IPS DF 6.9 (cell line): Measurements from ENCODE around the gene NBR1.
"Not testable (repeated sequence)": the region's sequence is repeated elsewhere in the genome, so short reads cannot be mapped to it uniquely, and the experiment has no call there.

ENCODE experiments used
- DNase-seq: peaks from one replicate; pipeline ENCODE4 v3.0.0-alpha.2; 2013; ENCODE audit warnings: low read depth, low spot score
- H3K27ac ChIP-seq: one replicate; pipeline ENCODE4 v1.5.1; 2013; ENCODE audit warnings: low read length, control low read depth
- H3K27me3 ChIP-seq: 2 replicates; pipeline ENCODE4 v1.6.1; 2013; ENCODE audit warnings: mild to moderate bottlenecking, low read length; ENCODE audit not compliant: control insufficient read depth, insufficient read depth
- H3K36me3 ChIP-seq: 2 replicates; pipeline ENCODE4 v1.6.1; 2013; ENCODE audit warnings: low read length; ENCODE audit not compliant: control insufficient read depth, insufficient read depth
- H3K4me1 ChIP-seq: 2 replicates; pipeline ENCODE4 v1.6.1; 2013; ENCODE audit warnings: low read length; ENCODE audit not compliant: control insufficient read depth, insufficient read depth
- H3K4me3 ChIP-seq: 2 replicates; pipeline ENCODE4 v1.5.1; 2013; ENCODE audit warnings: mild to moderate bottlenecking, low read length
- H3K9me3 ChIP-seq: 2 replicates; pipeline ENCODE4 v1.6.1; 2013; ENCODE audit warnings: low read length, inconsistent platforms; ENCODE audit not compliant: control insufficient read depth, insufficient read depth
- WGBS: extraction: QIAGEN DNeasy Blood & Tissue Kit; methylation state at CpG from one replicate; pipeline ENCODE4 v1.1.7; 2013; ENCODE audit warnings: mixed read lengths, missing lambda C conversion rate; ENCODE audit not compliant: insufficient read length, insufficient coverage; 5-methylcytosine and 5-hydroxymethylcytosine counted together

The NBR1 gene

DNA sequence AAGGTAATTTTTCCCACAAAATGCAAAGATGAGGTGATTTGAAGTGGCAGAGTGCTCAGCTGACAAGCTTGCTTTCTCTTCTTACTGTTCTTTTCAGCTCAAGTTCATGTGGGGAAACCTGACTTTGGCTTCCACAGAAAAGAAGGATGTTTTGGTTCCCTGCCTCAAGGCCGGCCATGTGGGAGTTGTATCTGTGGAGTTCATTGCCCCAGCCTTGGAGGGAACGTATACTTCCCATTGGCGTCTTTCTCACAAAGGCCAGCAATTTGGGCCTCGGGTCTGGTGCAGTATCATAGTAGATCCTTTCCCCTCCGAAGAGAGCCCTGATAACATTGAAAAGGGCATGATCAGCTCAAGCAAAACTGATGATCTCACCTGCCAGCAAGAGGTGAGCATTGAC, 22.2 kb downstream of the NBR1 start:
- WGBS = no CpG with 5 or more reads among the region's 5 CpGs
- H3K4me1 ChIP-seq = no peaks in the 10 kb centered on the region
- no peak for DNase-seq
- H3K36me3 ChIP-seq = peaks cover 35% of the 10 kb centered on the region; the same call in 1 of the 2 replicates
- H3K27me3 ChIP-seq = no peaks in the 10 kb centered on the region
- H3K27ac ChIP-seq = no peak overlapping the region
- no peaks in the 10 kb centered on the region for H3K9me3 ChIP-seq
- no peak overlapping the region for H3K4me3 ChIP-seq

DNA sequence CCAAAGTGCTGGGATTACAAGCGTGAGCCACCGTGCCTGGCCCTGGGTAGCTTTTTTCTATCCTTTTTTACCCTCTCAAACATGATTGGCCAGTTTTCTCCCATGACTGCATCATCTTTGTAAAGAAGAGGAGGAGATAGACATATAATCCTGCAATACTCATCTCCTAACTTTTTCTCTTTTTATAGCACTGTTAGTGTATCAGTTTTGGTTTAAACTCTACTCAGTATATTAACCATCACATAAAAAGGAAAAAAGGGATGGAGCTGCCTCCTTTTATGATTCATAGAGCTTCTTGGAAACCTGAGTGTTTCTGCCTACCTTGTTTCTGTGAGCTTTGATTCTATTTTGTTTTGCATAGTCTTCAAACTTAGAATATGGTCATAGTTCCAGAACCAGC, 28.6 kb downstream of the NBR1 start:
- no CpG with 5 or more reads among the region's 2 CpGs for WGBS
- peaks cover 18% of the 10 kb centered on the region for H3K36me3 ChIP-seq
- no peak for DNase-seq
- H3K27ac ChIP-seq = no peak overlapping the region
- no peaks in the 10 kb centered on the region for H3K27me3 ChIP-seq
- H3K4me1 ChIP-seq = no peaks in the 10 kb centered on the region
- no peak overlapping the region for H3K4me3 ChIP-seq
- no peaks in the 10 kb centered on the region for H3K9me3 ChIP-seq

DNA sequence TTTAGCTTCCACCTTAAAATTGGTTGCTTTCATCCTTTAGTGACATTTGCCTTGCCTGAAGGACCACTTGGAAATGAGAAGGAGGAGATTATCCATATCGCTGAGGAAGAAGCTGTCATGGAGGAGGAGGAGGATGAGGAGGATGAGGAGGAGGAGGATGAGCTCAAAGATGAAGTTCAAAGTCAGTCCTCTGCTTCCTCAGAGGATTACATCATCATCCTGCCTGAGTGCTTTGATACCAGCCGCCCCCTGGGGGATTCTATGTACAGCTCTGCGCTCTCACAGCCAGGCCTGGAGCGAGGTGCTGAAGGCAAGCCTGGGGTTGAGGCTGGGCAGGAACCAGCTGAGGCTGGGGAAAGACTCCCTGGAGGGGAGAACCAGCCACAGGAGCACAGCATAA, 29.1 kb downstream of the NBR1 start:
- no peak overlapping the region for H3K4me3 ChIP-seq
- H3K27me3 ChIP-seq = no peaks in the 10 kb centered on the region
- no peaks in the 10 kb centered on the region for H3K9me3 ChIP-seq
- no CpG with 5 or more reads among the region's 4 CpGs for WGBS
- DNase-seq = no peak
- H3K27ac ChIP-seq = no peak overlapping the region
- H3K36me3 ChIP-seq = peaks cover 17% of the 10 kb centered on the region
- H3K4me1 ChIP-seq = no peaks in the 10 kb centered on the region

DNA sequence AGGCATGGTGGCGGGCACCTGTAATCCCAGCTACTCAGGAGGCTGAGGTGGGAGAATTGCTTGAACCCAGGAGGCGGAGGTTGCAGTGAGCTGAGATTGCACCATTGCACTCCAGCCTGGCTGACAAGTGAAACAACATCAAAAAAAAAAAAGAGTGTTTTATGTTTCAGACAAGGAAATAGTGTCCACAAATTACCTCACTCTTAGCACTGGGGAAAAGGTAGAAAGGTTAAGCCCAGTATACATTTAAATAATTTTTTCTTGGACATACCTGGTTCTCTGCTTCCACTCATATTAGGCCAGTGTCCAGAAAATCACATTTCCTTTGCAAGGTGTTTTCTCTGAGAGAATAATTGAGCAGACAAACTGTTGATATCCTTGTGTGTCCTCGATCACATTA, 32.0 kb downstream of the NBR1 start:
- not testable (repeated sequence) for H3K4me3 ChIP-seq, H3K9me3 ChIP-seq, DNase-seq, H3K27ac ChIP-seq, H3K4me1 ChIP-seq, H3K27me3 ChIP-seq, H3K36me3 ChIP-seq
- WGBS = no CpG with 5 or more reads among the region's 3 CpGs

DNA sequence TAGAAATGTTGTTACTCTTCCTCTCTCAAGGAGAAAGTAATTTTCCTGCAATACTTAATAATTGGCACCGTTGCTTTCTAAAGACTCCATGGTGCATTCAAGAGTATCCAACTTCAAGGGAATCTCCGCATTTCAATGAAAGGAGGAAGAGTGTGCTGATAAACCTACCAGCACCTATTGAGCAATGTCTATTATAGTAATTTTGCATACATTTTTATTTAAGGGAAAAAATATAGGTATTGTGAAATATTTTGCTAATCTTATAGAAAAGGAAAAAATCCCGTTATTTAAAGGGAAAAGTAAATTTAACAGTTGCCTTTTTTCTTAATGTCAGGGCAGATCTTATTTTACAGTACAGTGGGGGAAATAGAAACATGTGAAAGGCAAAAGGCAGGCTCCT, 39.6 kb downstream of the NBR1 start:
- Histone ChIP-seq H3K27ac (no peak overlapping the region), H3K4me3 (no peak overlapping the region), H3K36me3 (no peaks in the 10 kb centered on the region; the same call in 1 of the 2 replicates), H3K9me3 (no peaks in the 10 kb centered on the region), H3K4me1 (peaks cover 3% of the 10 kb centered on the region; the same call in 1 of the 2 replicates), H3K27me3 (no peaks in the 10 kb centered on the region)
- 100% methylated on average over 1 of the region's 3 CpGs for WGBS
- DNase-seq = no peak

DNA sequence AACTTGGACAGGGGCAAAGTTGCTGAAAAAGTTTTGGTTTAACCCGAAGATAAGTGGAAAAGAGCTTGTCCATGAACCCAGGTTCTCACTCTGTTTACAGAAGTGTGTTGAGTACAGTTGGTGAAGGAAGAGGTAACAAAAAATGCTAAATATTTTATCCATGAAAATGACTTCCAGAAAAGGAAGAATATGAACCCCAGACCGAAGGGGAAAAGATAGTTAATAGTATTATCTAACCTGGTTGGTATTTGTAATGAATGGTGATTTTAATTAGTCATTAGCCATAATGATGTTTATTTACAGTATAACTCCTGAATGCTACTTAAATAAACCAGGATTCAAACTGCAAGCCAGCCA, 40.1 kb downstream of the NBR1 start:
- DNase-seq = no peak
- no peaks in the 10 kb centered on the region; the same call in 1 of the 2 replicates for H3K36me3 ChIP-seq
- WGBS = no CpG with 5 or more reads among the region's 2 CpGs
- H3K4me3 ChIP-seq = peak overlapping the region; percentile 61; the same call in 1 of the 2 replicates
- H3K4me1 ChIP-seq = peaks cover 3% of the 10 kb centered on the region; the same call in 1 of the 2 replicates
- no peaks in the 10 kb centered on the region for H3K9me3 ChIP-seq
- H3K27ac ChIP-seq = no peak overlapping the region
- H3K27me3 ChIP-seq = no peaks in the 10 kb centered on the region

DNA sequence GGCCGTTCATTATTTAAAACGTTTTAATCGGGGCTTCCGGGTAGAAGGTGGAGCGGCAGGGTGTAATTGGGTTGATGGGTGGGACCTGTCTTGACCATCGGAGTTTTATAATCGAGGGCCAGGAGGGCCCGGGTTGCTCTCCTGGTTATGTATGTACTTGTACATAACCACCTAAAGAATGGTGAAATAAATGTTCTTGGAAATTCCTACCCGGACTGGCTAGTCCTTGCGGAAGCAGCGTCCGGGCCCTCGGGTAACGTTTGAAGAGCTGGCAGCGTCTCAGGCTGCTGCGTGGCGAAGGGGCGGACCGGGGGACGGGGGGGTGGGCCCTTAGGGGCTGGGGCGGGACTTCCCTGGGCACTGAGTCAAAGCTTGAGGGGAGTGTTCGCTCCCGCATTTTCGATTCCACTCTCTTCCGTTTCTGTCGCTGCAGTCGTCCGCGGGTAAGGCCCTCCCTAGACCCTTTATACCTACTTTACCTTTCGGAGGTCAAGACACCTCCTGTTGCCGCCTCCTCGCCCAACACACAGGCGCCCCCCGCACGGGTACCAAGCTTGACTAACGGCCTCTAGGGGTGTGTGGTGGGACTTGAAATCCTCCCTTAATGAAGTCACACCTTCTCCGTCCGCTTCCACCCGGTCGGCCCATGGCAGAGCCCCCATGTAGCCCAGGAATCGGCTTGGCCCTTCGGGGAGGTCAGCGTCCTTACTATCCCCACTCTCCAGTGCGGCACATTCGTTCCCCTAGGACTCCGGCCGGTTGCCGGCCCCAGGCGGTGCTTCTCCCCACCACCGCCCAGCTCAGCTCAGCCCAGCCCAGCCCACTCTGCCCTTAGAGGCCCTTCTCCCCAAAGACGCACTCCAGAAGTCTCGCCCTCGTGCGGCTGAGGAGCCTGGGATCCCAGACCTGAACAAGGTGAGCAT, 40.7 kb downstream of the NBR1 start, which contains the start of gene TMEM106A:
TMEM106A (plus strand) TSS at position 396 of the 923 bp plus-strand sequence. CDS start 1,167 bp downstream, outside the sequence.
- H3K27ac ChIP-seq = no peak within 1 kb of the TSS
- peak; percentile 33 for DNase-seq
- H3K27me3 ChIP-seq = no peaks in the 10 kb centered on the region
- no peaks in the 10 kb centered on the region for H3K9me3 ChIP-seq
- WGBS = no CpG with 5 or more reads among the region's 54 CpGs
- H3K4me1 ChIP-seq = peaks cover 3% of the 10 kb centered on the region; the same call in 1 of the 2 replicates
- peak within 1 kb of the TSS; percentile 61; the same call in 1 of the 2 replicates for H3K4me3 ChIP-seq
- no peaks in the 10 kb centered on the region; the same call in 1 of the 2 replicates for H3K36me3 ChIP-seq

DNA sequence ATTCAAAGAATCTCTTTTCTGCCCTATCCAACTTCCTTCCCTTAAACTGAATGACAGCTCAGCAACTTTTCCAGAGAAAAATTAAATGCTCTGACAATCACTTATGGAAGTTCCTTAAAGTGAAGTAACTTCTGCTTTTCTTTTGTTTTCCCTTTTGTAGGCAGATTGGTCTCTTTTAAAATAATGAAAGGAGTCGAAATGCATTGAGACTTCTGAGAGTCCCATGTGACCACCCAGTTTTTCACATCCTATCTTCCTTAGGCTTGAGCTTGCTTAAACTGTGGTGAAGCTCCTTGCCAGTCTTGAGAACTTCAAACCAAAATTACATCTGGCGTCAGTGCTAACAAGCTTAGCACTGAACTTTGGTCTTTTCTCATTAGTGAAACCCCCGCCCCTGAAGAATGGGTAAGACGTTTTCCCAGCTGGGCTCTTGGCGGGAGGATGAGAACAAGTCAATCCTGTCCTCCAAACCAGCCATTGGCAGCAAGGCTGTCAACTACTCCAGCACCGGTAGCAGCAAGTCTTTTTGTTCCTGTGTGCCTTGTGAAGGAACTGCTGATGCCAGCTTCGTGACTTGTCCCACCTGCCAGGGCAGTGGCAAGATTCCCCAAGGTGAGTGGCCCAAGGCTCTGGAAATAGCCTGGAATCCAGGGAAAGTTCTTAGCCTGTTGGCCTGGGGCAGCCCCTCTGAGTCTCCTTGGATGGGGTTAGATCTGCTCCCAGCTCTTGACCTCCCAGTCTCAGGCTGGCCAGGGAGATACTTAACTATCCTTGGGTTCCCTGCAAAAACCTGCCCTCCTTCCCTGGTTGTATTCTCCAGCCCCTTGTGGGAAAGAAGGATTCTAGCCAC, 41.9 kb downstream of the NBR1 start:
- Histone ChIP-seq H3K27ac (no peak overlapping the region), H3K4me3 (no peak overlapping the region), H3K4me1 (peaks cover 3% of the 10 kb centered on the region; the same call in 1 of the 2 replicates), H3K36me3 (no peaks in the 10 kb centered on the region; the same call in 1 of the 2 replicates), H3K27me3 (no peaks in the 10 kb centered on the region), H3K9me3 (no peaks in the 10 kb centered on the region)
- WGBS = no CpG with 5 or more reads among the region's 7 CpGs
- DNase-seq = no peak

DNA sequence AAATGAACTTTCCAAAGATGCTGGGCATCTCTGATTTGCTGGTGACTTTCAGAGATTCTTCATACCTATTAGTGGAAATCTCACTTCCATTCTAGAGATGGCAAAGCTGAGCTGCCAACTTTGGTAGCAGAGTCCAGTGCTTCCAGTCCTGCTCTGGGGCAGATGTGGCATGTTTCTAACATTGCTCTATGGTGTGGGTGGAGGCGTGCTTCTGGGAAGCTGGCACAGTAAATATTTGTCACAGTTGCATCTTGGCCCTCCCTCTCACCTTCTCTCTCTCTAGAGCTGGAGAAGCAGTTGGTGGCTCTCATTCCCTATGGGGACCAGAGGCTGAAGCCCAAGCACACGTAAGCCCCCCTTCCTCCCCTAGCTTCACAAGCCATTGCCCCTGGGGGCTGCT, 42.5 kb downstream of the NBR1 start:
- Histone ChIP-seq H3K27ac (no peak overlapping the region), H3K9me3 (no peaks in the 10 kb centered on the region), H3K36me3 (no peaks in the 10 kb centered on the region), H3K27me3 (no peaks in the 10 kb centered on the region), H3K4me1 (peaks cover 3% of the 10 kb centered on the region; the same call in 1 of the 2 replicates), H3K4me3 (no peak overlapping the region)
- no peak for DNase-seq
- WGBS = no CpG with 5 or more reads among the region's 2 CpGs

DNA sequence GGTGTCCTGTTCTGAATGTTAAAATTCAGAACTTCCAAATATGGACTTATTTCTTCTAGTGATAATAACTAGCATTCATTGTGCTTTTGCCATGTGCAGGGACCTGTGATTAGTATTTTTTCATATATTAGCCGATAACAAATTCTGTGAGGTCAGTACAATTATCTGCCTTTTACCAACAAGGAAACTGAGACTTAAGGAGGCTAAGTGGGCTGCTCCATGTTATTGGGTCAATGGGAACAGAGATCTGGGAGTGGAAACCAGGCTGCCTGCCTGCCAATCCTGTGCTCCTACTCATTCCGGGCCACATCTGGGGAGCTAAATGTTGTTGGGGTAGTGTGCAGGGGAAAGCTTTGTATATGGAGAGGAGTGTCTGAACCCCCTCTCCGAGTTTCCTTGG, 44.3 kb downstream of the NBR1 start:
- Histone ChIP-seq H3K27ac (no peak overlapping the region), H3K4me3 (no peak overlapping the region), H3K36me3 (no peaks in the 10 kb centered on the region), H3K27me3 (no peaks in the 10 kb centered on the region), H3K4me1 (peaks cover 3% of the 10 kb centered on the region; the same call in 1 of the 2 replicates), H3K9me3 (no peaks in the 10 kb centered on the region)
- no CpG with 5 or more reads among the region's 3 CpGs for WGBS
- DNase-seq = no peak
